Measurements from ENCODE around the gene PGAP3.
A peak's percentile ranks its signal among the peaks of the same experiment; 100 is the strongest.
"Not testable (repeated sequence)": the region's sequence is repeated elsewhere in the genome, so short reads cannot be mapped to it uniquely, and the experiment has no call there.

PGAP3 gene

DNA sequence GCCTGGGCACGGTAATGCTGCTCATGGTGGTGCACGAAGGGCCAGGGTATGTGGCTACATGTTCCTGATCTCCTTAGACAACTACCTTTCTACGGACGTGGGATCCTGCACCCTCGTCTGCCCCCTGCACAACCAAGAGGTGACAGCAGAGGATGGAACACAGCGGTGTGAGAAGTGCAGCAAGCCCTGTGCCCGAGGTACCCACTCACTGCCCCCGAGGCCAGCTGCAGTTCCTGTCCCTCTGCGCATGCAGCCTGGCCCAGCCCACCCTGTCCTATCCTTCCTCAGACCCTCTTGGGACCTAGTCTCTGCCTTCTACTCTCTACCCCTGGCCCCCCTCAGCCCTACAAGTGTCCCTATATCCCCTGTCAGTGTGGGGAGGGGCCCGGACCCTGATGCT, 24.0 kb upstream of the PGAP3 start:
- Histone ChIP-seq H3K9me3 (ENCODE audit: control insufficient read depth, insufficient read depth, low read depth, low read length) (no peaks in the 10 kb centered on the region), H3K4me3 (ENCODE audit: low read depth, low read length) (no peak overlapping the region), H3K27me3 (ENCODE audit: control insufficient read depth, insufficient read depth, low read length) (no peaks in the 10 kb centered on the region), H3K27ac (ENCODE audit: low read depth, low read length) (no peak overlapping the region), H3K9ac (ENCODE audit: low read length) (no peak overlapping the region), H3K4me1 (ENCODE audit: control insufficient read depth, insufficient read depth, low read length) (no peaks in the 10 kb centered on the region), H3K36me3 (ENCODE audit: control insufficient read depth, insufficient read depth, low read length) (peaks cover 93% of the 10 kb centered on the region)

DNA sequence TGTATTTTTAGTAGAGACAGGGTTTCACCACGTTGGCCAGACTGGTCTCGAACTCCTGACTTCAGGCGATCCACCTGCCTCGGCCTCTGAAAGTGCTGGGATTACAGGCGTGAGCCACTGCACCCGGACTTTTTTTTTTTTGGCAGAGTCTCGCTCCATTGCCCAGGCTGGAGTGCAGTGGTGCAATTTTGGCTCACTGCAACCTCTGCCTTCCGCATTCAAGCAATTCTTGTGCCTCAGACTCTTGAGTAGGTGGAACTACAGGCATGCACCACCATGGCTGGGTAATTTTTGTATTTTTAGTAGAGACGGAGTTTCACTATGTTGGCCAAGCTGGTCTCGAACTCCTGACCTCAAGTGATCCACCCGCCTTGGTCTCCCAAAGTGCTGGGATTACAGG, 23.2 kb upstream of the PGAP3 start:
- not testable (repeated sequence) for H3K27me3 ChIP-seq (ENCODE audit: control insufficient read depth, insufficient read depth, low read length); H3K9me3 ChIP-seq (ENCODE audit: control insufficient read depth, insufficient read depth, low read depth, low read length)
- peaks cover 93% of the 10 kb centered on the region for H3K36me3 ChIP-seq (ENCODE audit: control insufficient read depth, insufficient read depth, low read length)

DNA sequence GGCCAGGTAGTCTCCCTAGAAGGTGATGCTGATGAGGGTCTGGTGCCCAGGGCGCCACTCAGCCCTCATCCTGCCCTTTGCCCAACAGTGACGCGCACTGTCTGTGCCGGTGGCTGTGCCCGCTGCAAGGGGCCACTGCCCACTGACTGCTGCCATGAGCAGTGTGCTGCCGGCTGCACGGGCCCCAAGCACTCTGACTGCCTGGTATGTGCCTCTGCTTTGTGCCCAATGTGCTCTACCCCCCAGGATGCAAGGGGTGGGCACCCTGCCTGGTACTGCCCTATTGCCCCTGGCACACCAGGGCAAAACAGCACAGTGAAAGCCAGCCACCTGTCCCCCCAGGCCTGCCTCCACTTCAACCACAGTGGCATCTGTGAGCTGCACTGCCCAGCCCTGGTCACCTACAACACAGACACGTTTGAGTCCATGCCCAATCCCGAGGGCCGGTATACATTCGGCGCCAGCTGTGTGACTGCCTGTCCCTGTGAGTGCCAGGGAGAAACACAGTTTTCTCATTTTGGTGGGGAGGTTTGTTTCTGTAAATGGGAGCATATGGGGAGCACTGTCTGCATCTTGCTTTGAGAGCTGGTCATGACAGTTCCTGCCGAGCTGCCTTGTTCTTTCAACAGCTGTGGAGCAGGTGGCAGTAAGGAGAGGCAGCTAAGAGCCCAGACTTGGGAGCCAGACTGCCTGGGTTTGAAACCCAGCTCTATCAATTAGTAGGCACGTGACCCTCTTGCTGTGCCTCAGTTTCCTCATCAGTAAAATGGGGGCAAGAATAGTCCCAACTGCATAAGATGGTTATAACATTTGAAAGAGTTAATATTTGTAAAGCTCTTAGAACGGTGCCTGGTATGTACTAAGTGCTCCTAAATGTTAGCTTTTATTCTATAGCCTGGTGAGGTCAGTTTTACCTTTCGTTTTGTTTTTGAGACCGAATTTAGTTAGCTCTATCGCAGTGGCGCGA, 22.4 kb upstream of the PGAP3 start:
- Histone ChIP-seq H3K27ac (ENCODE audit: low read depth, low read length) (no peak overlapping the region), H3K9me3 (ENCODE audit: control insufficient read depth, insufficient read depth, low read depth, low read length) (no peaks in the 10 kb centered on the region), H3K9ac (ENCODE audit: low read length) (no peak overlapping the region), H3K27me3 (ENCODE audit: control insufficient read depth, insufficient read depth, low read length) (no peaks in the 10 kb centered on the region), H3K36me3 (ENCODE audit: control insufficient read depth, insufficient read depth, low read length) (peaks cover 87% of the 10 kb centered on the region), H3K4me1 (ENCODE audit: control insufficient read depth, insufficient read depth, low read length) (peaks cover 8% of the 10 kb centered on the region), H3K4me3 (ENCODE audit: low read depth, low read length) (no peak overlapping the region)

More for the DNA sequence above, 23.2 kb upstream of the PGAP3 start:
- H3K9ac ChIP-seq (ENCODE audit: low read length); H3K27ac ChIP-seq (ENCODE audit: low read depth, low read length); H3K4me1 ChIP-seq (ENCODE audit: control insufficient read depth, insufficient read depth, low read length); H3K4me3 ChIP-seq (ENCODE audit: low read depth, low read length): not testable (repeated sequence)

DNA sequence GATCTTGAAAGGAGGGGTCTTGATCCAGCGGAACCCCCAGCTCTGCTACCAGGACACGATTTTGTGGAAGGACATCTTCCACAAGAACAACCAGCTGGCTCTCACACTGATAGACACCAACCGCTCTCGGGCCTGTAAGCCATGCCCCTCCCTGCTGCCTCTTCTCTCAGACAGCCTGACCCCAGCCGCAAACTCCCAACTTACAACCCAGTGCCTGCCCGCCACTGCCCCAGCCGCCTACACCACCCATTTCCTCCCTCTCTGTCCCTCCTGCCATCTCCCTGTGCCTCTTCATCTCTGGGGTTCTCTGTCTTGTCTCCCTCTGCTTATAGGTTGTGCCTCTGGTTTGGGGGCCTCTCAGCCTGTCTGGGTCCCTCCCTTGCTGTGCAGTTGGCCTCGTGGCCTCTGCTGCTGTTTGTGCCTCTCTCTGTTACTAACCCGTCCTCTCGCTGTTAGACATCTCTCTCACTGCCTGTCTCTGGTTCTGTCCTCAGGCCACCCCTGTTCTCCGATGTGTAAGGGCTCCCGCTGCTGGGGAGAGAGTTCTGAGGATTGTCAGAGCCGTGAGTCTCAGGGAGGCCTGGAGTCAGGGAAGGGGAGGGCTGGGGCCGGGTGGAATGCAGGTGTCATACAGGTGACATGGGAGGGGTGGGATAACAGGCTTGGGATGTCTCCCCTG, 21.6 kb upstream of the PGAP3 start:
- Histone ChIP-seq H3K9me3 (ENCODE audit: control insufficient read depth, insufficient read depth, low read depth, low read length) (no peaks in the 10 kb centered on the region), H3K4me1 (ENCODE audit: control insufficient read depth, insufficient read depth, low read length) (peaks cover 16% of the 10 kb centered on the region), H3K27ac (ENCODE audit: low read depth, low read length) (no peak overlapping the region), H3K36me3 (ENCODE audit: control insufficient read depth, insufficient read depth, low read length) (peaks cover 83% of the 10 kb centered on the region), H3K9ac (ENCODE audit: low read length) (no peak overlapping the region), H3K4me3 (ENCODE audit: low read depth, low read length) (no peak overlapping the region), H3K27me3 (ENCODE audit: control insufficient read depth, insufficient read depth, low read length) (no peaks in the 10 kb centered on the region)

DNA sequence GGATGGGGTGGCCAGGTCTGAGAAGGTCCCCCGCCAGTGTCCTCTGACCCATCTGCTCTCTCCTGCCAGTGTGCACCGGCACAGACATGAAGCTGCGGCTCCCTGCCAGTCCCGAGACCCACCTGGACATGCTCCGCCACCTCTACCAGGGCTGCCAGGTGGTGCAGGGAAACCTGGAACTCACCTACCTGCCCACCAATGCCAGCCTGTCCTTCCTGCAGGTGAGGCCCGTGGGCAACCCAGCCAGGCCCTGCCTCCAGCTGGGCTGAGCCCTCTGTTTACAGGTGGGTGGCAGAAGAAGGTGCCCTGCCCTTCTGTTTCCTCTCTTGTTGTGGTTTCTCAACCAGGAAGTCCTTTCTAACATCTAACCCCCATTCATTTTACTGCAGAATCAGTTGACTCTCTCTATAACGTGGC, 19.1 kb upstream of the PGAP3 start:
- peaks cover 41% of the 10 kb centered on the region for H3K4me1 ChIP-seq (ENCODE audit: control insufficient read depth, insufficient read depth, low read length)
- H3K4me3 ChIP-seq (ENCODE audit: low read depth, low read length) = no peak overlapping the region
- H3K9ac ChIP-seq (ENCODE audit: low read length) = no peak overlapping the region
- no peak overlapping the region for H3K27ac ChIP-seq (ENCODE audit: low read depth, low read length)
- peaks cover 71% of the 10 kb centered on the region for H3K36me3 ChIP-seq (ENCODE audit: control insufficient read depth, insufficient read depth, low read length)
- no peaks in the 10 kb centered on the region for H3K9me3 ChIP-seq (ENCODE audit: control insufficient read depth, insufficient read depth, low read depth, low read length)
- H3K27me3 ChIP-seq (ENCODE audit: control insufficient read depth, insufficient read depth, low read length) = no peaks in the 10 kb centered on the region

DNA sequence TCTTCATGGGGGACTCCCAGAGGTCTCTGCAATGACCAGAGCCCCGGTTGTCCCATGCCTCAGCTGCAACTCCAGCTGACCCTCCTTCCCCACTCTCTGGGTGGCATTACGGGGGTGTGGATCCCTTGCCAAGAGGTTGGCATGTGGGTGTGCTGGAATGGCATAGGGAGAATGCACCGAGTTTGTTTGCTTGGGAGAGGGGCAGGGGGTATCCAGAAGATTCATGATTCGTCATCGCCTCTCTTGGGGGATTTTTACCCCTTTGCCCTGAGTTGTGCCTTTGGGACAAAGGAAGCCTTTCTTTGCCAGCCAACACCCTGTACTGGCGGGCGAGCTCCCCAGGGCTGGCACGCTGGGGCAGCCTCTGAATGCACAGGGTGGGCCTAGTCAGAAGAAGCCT, 18.5 kb upstream of the PGAP3 start:
- Histone ChIP-seq H3K27me3 (ENCODE audit: control insufficient read depth, insufficient read depth, low read length) (no peaks in the 10 kb centered on the region), H3K4me3 (ENCODE audit: low read depth, low read length) (no peak overlapping the region), H3K9ac (ENCODE audit: low read length) (no peak overlapping the region), H3K4me1 (ENCODE audit: control insufficient read depth, insufficient read depth, low read length) (peaks cover 46% of the 10 kb centered on the region), H3K36me3 (ENCODE audit: control insufficient read depth, insufficient read depth, low read length) (peaks cover 66% of the 10 kb centered on the region), H3K9me3 (ENCODE audit: control insufficient read depth, insufficient read depth, low read depth, low read length) (no peaks in the 10 kb centered on the region), H3K27ac (ENCODE audit: low read depth, low read length) (no peak overlapping the region; the same call in 1 of the 2 replicates)

DNA sequence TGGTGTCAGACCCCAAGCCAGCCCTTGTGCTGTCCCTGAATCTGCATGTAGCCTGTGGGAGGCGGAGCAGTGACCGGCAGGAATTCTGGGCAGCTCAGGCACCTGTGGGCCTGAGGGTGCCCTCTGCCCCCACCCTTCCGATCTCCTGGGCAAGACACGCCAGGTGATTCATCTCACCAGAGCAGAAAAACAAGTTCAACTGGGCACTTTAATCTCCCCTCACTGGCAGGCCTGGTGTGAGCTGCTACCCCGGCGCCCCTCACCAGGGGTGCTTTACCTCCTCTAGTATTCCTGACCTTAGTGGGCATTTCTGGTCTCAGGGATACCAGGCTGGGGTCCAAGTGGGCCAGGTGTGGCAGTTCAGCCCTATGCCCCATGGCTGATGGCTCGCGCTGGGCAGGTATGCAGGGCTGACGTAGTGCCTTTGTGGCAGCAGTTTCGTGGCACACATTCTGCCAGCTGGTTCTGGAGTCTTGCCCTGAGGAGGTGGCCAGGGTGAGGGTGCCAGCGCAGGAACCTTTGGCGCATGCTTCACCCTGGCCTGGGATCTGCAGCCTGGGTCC, 18.0 kb upstream of the PGAP3 start:
- H3K9ac ChIP-seq (ENCODE audit: low read length) = no peak overlapping the region
- no peaks in the 10 kb centered on the region for H3K9me3 ChIP-seq (ENCODE audit: control insufficient read depth, insufficient read depth, low read depth, low read length)
- H3K36me3 ChIP-seq (ENCODE audit: control insufficient read depth, insufficient read depth, low read length) = peaks cover 61% of the 10 kb centered on the region
- 0 out of 2 replicates have a peak overlapping the region, but pooled peaks have one; percentile 7 for H3K4me3 ChIP-seq (ENCODE audit: low read depth, low read length)
- peak overlapping the region; percentile 29 for H3K27ac ChIP-seq (ENCODE audit: low read depth, low read length)
- H3K4me1 ChIP-seq (ENCODE audit: control insufficient read depth, insufficient read depth, low read length) = peaks cover 51% of the 10 kb centered on the region
- no peaks in the 10 kb centered on the region for H3K27me3 ChIP-seq (ENCODE audit: control insufficient read depth, insufficient read depth, low read length)

DNA sequence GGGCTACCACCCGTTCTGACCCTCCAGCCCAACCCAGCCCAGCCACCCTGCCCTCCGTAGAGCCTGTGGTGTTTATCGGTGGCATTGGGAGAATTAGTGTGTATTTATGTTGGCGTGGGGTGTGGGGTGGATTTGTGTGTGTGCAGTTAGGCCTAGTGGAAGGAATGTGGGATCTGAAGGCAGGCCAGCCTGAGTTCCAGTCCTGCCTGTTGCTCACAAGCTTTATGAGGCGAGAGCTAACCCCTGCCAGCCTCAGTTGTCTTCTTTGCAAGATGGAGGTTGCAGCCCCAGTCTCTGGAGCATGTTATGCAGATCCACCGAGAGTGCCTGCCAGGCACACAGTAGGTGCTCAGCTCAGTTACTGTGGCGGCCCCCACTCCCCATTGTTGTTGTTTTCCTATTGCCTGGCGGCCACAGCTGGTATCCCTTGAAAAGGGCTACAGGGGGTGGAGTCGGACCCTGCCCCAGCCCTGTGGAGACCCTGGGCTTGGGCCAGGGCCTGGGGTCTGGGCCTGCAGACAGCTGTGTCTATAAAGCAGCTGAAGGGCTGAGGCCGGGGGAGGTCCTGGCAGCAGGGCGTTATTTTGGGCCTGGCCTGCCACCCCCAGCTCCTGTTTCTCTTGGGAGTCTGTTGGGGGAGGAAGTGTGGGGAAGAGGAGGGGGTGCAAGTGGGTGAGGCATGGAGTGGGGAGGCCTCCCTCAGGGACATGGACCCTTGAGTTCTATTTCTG, 17.1 kb upstream of the PGAP3 start:
- Histone ChIP-seq H3K27ac (ENCODE audit: low read depth, low read length) (peak overlapping the region; percentile 29), H3K36me3 (ENCODE audit: control insufficient read depth, insufficient read depth, low read length) (peaks cover 52% of the 10 kb centered on the region), H3K9ac (ENCODE audit: low read length) (no peak overlapping the region), H3K9me3 (ENCODE audit: control insufficient read depth, insufficient read depth, low read depth, low read length) (no peaks in the 10 kb centered on the region), H3K27me3 (ENCODE audit: control insufficient read depth, insufficient read depth, low read length) (no peaks in the 10 kb centered on the region), H3K4me1 (ENCODE audit: control insufficient read depth, insufficient read depth, low read length) (peaks cover 51% of the 10 kb centered on the region), H3K4me3 (ENCODE audit: low read depth, low read length) (no peak overlapping the region)

DNA sequence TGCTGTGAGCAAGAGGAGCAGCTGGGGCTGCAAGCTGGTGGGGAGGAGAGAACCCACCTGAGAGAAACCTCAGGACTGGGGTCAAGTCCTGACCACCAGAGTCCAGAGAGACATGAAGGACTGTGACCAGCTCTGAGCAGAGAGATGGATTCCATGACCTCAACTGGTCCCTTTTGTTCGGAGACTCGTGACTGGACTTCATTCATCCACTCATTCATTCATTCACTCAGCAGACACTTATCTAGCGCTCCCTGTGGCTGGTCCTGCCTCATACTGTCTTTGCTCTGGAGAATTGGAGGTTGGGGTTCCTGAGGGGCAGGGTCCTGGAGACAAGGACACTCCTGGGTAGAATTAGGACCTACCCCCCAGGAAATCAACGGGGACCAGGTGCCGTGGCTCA, 16.1 kb upstream of the PGAP3 start:
- H3K36me3 ChIP-seq (ENCODE audit: control insufficient read depth, insufficient read depth, low read length) = peaks cover 41% of the 10 kb centered on the region
- H3K9ac ChIP-seq (ENCODE audit: low read length) = no peak overlapping the region
- no peaks in the 10 kb centered on the region for H3K27me3 ChIP-seq (ENCODE audit: control insufficient read depth, insufficient read depth, low read length)
- no peak overlapping the region for H3K27ac ChIP-seq (ENCODE audit: low read depth, low read length)
- peaks cover 56% of the 10 kb centered on the region for H3K4me1 ChIP-seq (ENCODE audit: control insufficient read depth, insufficient read depth, low read length)
- H3K4me3 ChIP-seq (ENCODE audit: low read depth, low read length) = no peak overlapping the region
- no peaks in the 10 kb centered on the region for H3K9me3 ChIP-seq (ENCODE audit: control insufficient read depth, insufficient read depth, low read depth, low read length)

DNA sequence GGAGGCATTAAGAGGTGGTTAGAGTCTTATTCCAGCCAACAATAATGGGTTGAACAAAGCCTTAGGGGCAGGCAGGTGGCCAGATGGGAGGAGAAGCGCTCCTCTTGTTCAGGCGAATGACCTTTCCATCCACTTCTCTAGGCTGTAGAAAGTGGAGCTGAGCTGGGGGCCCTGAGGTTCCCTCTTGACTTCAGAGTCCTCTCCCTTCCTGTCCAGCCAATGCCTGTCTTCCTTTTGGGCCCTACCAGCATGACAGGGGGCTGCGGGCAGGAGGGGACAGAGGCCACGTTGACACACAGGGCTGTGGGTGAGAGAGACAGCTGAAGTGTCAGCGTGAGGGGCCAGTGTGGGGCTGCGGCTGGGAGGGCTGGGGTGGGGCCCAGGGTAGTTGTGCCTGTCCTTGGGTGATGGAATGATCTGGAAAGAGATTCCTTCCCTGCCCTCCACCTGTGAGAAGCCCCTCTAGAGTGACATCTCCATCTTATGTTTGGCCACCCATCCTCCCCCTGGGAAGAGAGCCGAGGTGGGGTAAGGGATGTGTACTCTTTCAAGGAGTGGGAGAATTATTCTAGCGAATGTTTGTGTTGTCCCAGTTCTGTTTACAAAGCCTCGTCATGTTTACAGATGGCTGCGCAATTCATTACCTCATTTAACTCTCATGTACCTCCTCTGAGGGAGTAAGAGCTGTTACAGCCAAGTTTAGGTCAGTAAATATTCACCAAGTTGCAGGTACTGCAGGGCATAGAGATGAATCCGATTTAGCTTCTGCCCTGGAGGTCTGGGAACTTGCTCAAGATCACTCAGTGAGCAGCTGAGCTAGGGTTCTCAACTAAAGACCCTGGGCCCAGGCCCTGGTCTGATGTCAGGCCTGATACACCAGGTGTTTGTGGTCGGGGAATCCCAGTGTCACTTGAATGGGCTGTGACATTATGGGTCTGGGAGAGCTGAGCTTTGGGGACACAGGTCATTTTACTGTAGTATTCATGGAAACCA, 15.3 kb upstream of the PGAP3 start:
- Histone ChIP-seq H3K27ac (ENCODE audit: low read depth, low read length) (no peak overlapping the region), H3K36me3 (ENCODE audit: control insufficient read depth, insufficient read depth, low read length) (peaks cover 34% of the 10 kb centered on the region)

More for the DNA sequence above, 15.3 kb upstream of the PGAP3 start:
- Histone ChIP-seq H3K4me3 (ENCODE audit: low read depth, low read length) (no peak overlapping the region), H3K9me3 (ENCODE audit: control insufficient read depth, insufficient read depth, low read depth, low read length) (no peaks in the 10 kb centered on the region), H3K9ac (ENCODE audit: low read length) (no peak overlapping the region), H3K4me1 (ENCODE audit: control insufficient read depth, insufficient read depth, low read length) (peaks cover 56% of the 10 kb centered on the region), H3K27me3 (ENCODE audit: control insufficient read depth, insufficient read depth, low read length) (no peaks in the 10 kb centered on the region)

Measured in HUES6 (cell line).